GM13977 (cell line): ENCODE measurements around the gene MBD5.

ENCODE experiments used
- DNase-seq: peaks from one replicate; pipeline ENCODE4 v3.0.0; 2012; ENCODE audit warnings: low spot score
- CTCF ChIP-seq: IDR thresholded peaks from 2 replicates; pipeline ENCODE4 v1.5.1; 2012; ENCODE audit warnings: mild to moderate bottlenecking, control low read depth; ENCODE audit not compliant: insufficient read depth; ENCODE audit errors: extremely low read depth, missing control alignments
- in situ Hi-C: fragments of 300-500 bp; cut with MboI; formaldehyde crosslinking; loops from one replicate; pipeline ENCODE4 v1.12.0; 2022; ENCODE audit warnings: low sequenced_read_pairs, low pct_unique_long_range_greater_than_20kb, mixed read lengths, inconsistent platforms; ENCODE audit not compliant: unreplicated experiment

Gene MBD5

GRCh38 chr2:148013876-148014275 is 7.0 kb upstream of the MBD5 start:
- DNase-seq, result no peak
- no peak for TF ChIP-seq CTCF
- in situ Hi-C loops, result no loop called here

GRCh38 chr2:148014616-148015015 is 6.3 kb upstream of the MBD5 start:
- in situ Hi-C loops, result no loop called here
- no peak for DNase-seq
- no peak for TF ChIP-seq CTCF

GRCh38 chr2:148020111-148021058 is 506 bp upstream of the MBD5 start, which contains the start of gene ORC4:
Gene ORC4, minus strand, starts transcription at chr2:148020737. Its CDS starts 44,779 bp downstream, at chr2:147975958.
- peak; percentile 79 for DNase-seq
- peak; percentile 48 for TF ChIP-seq CTCF
- in situ Hi-C loops, result no loop called here

GRCh38 chr2:148021886-148022285 is 995 bp downstream of the MBD5 start:
- in situ Hi-C loops, result no loop called here
- no peak for TF ChIP-seq CTCF
- DNase-seq, result no peak

GRCh38 chr2:148022351-148022750 is 1.5 kb downstream of the MBD5 start:
- DNase-seq, result no peak
- TF ChIP-seq CTCF, result no peak
- in situ Hi-C loops, result no loop called here

- no peak for DNase-seq
- in situ Hi-C loops, result no loop called here
- no peak for TF ChIP-seq CTCF
Measured at GRCh38 chr2:148022882-148023281, 2.0 kb downstream of the MBD5 start.
